Activated T-cell treated with anti-CD3 and anti-CD28 coated beads for 4 hours (primary cell): ENCODE data around the gene AAMDC.

Experiments
- DNase-seq: peaks from one replicate; pipeline ENCODE4 v3.0.0-alpha.2; 2020

AAMDC gene

GRCh38 chr11:77820565-77821348 is at the start of gene AAMDC, which contains the start of gene RSF1:
AAMDC (plus strand) TSS chr11:77821144; CDS start chr11:77842497, 21,353 bp downstream.
RSF1 (minus strand) TSS chr11:77820722; CDS start chr11:77820714, 8 bp downstream.
- DNase-seq = peak; percentile 94

DNA sequence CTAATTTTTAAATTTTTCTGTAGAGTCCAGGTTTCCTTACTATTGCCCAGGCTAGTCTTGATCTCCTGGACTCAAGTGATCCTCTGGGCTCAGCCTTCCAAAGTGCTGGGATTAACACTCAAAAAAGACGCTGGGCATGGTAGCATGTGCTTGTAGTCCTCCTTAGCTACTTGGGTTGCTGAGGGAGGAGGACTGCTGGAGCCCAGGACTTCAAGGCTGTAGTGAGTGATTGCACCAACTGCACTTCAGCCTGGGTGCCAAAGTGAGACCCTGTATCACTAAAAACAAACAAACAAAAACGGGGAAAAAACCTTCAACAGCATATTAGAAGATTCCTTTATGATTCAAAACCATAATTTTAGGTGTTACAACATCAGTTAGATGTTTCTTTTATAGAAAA is 45.0 kb upstream of the AAMDC start:
- no peak for DNase-seq

- no peak for DNase-seq
Observed at GRCh38 chr11:77776455-77776854, 44.5 kb upstream of the AAMDC start.

DNA sequence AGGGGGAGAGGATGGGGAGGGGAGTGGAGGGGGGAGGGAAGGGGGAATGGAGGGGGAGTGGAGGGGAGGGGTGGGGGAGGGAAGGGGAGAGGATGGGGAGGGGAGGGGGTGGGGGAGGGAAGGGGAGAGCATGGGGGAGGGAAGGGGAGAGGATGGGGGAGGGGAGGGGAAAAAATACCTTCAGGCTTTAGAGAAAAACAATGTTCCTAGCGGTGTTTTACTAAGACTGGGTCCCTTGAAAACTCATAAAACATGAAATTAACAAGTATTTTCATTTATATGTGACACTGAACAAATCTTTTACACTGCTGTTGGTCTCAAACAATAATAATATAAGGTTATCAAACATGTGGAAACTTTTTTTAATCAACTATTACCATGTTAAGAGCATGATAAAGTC is 42.8 kb upstream of the AAMDC start:
- no peak for DNase-seq

GRCh38 chr11:77778549-77778948 is 42.4 kb upstream of the AAMDC start:
- no peak for DNase-seq

DNA sequence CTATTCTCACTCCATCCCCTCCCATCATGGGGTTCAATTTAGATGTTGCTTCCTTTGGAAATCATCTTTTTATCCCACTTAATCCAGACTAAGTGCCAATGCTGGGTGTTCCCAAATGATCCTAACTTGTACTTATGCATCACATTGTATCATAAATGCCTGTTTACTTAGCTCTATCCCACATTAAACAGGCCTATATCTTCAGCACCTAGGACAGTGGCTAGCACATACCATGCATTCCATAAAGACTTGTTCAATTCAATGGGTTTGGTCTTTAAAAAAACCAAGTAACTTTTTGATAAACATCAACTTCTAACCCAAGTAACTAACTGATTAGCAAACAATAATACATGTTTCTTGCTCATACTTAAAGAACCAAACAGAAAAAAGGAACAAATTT is 41.0 kb upstream of the AAMDC start:
- DNase-seq = no peak

GRCh38 chr11:77783025-77783424 is 37.9 kb upstream of the AAMDC start:
- DNase-seq = no peak

DNA sequence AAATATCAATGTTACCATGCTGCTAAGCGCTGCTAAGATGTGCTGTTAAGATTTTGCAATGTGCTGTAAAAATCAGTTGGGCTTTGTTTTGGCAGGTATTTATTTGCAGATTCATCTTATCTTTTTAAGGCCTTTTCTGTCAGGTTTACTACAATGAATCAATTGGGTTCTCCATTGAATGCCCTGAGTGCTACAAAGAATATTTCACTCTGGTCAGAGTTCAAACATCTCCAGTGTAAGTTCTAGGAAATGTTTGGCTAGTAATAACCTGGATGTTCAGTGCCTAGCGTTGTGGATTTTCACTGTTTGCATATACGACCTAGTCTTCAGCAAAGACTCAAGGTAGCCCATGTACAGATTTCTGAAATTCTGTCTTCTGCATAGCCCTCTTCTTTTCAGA is 36.4 kb upstream of the AAMDC start:
- DNase-seq = no peak

DNA sequence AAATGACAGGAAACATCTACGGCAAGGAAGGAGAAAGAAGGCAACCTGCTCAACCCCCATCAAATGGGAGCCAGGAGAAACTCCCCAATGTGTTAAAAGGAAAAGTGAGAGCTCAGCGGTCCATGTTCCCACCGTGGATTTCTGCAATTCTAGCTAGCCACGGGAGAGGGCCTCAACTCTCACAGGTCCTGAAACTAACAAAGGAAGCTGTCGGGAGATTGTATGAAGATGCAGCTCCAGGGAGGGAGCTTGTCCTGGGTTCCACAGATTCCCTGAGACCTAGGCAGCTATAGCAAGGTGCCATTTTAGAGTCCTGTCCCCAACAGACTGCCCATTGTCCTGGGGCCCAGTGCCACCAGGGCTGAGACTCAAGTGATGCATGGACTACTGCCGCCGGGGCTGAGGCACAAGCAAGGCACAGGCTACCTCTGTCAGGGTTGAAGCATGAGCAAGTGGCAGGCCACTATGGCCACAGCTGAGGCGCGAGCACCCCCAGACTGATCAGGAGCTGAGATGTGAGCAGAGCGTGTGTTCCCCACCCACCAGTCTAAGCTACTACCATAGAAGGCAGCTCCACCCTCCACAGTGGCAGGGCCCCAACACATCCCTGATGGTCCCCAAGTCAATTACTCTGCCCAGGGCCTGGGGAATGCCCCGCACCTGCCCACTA is 31.7 kb upstream of the AAMDC start:
- DNase-seq = no peak

DNA sequence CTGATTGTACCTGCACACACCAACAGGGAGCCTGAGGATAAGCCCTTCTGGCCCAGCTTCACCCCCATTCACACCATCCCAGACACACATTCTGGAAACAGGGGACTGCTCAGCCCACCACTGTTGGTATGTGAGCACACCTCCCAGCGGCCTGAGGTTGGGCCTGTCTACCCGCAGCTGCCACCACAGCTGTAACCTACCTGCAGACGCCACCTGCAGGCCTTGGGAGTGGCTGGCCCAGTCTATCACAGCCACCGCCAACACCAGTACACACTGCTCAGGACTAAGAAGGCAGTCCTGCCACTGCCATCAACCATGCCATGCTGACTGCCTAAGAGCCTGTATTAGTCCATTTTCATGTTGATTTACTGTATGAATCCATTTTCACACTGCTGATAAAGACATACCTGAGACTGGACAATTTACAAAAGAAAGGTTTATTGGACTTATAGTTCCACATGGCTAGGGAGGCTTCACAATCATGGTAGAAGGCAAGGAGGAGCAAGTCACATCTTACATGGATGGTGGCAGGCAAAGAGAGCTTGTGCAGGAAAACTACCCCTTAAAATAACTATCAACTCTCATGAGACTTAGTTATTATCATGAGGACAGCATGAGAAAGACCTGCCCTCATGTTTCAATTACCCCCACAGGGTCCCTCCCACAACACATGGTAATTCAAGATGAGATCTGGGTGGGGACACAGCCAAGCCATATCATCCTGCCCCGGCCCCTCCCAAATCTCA is 31.0 kb upstream of the AAMDC start:
- no peak for DNase-seq

- no peak for DNase-seq
Observed at GRCh38 chr11:77791301-77791700, 29.6 kb upstream of the AAMDC start.

- no peak for DNase-seq
Observed at GRCh38 chr11:77793972-77794371, 27.0 kb upstream of the AAMDC start.

DNA sequence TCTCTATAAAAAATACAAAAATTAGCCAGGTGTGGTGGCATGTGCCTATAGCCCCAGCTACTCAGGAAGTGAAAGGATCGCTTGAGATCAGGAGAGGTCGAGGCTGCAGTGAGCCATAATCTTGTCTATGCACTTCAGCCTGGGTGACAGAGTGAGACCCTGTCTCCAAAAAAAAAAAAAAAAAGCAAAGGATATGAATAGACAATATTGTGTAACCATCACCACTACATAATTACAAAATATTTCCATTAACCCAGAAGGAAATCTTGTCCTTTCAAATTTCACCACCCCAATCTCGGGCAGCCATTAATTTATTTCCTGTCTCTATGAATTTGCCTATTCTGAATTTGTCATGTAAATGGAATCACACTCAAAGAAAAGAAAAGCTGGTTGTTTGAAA is 21.6 kb upstream of the AAMDC start:
- DNase-seq = no peak

DNA sequence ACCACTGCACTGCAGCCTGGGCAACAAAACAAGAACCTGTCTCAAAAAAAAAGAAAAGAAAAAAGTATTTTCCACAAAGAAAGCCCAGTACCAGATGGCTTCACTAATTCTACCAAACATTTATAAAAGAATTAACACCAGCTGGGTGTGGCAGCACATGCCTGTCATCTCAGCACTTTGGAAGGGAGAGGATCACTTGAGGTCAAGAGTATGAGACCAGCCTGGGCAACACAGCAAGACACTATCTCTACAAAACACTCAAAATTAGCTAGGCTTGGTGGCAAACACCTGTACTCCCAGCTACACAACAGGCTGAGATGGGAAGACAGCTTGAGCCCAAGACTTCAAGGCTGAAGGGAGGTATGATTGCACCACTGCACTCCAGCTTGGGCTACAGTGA is 20.5 kb upstream of the AAMDC start:
- no peak for DNase-seq

GRCh38 chr11:77801477-77801876 is 19.5 kb upstream of the AAMDC start:
- no peak for DNase-seq

DNA sequence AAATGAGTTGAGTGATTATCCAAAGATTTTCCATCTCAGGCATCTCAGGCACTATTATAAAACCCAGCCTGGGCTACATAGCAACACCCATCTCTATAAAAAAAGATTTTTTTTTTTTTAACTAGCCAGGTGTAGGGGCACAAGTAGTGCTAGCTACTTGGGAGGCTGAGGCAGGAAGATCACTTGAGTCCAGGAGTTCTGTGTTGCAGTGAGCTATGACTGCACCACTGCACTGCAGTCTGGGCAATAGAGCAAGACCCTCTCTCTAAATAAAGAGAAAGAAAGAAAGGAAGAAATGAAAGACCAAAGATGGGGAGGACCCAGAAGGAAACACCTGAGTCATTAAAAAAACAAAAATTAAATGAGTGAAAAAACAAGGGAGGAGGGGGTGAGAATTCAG is 14.5 kb upstream of the AAMDC start:
- no peak for DNase-seq

- no peak for DNase-seq
Observed at GRCh38 chr11:77806993-77807392, 14.0 kb upstream of the AAMDC start.

DNA sequence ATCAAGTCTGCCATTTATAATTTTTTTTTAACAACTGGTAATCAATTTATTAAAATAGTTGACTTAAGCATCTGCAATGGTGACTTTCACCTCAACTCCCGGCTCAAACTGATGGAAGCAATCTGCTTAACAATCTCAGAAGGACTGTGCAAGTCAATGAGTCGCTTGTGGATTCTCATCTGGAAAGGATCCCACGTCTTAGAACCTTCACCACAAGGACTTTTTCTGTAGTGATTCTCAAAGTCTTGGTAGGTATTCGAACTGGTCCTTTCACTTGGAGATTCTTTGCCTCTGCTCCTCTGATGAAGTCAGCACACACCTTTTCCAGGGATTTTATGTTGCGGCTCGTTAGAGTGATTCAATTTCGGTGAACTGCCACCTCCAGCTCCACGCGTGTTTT is 7.7 kb upstream of the AAMDC start:
- DNase-seq = no peak

- DNase-seq = no peak
Observed at GRCh38 chr11:77814848-77815247, 6.1 kb upstream of the AAMDC start.

DNA sequence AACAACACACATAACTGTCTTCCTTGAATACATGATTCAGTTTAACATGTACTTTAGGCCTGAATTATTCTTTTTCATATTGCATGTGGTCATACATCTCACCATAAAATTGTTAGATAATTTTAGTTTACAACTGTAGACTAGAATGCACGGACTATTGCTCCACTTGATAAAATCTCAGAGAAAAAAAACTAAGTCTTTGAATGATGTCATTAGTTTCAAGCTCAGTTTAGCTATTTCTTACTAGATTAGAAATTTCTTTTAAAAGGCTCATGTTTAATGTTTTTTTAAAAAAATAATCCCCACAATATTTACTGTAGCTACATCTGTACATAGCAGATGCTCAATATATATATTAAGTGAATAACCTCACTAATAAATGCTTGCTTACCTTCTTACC is 5.5 kb upstream of the AAMDC start:
- DNase-seq = no peak

- DNase-seq = peak; percentile 76
Observed at GRCh38 chr11:77819411-77819920, 1.5 kb upstream of the AAMDC start.

DNA sequence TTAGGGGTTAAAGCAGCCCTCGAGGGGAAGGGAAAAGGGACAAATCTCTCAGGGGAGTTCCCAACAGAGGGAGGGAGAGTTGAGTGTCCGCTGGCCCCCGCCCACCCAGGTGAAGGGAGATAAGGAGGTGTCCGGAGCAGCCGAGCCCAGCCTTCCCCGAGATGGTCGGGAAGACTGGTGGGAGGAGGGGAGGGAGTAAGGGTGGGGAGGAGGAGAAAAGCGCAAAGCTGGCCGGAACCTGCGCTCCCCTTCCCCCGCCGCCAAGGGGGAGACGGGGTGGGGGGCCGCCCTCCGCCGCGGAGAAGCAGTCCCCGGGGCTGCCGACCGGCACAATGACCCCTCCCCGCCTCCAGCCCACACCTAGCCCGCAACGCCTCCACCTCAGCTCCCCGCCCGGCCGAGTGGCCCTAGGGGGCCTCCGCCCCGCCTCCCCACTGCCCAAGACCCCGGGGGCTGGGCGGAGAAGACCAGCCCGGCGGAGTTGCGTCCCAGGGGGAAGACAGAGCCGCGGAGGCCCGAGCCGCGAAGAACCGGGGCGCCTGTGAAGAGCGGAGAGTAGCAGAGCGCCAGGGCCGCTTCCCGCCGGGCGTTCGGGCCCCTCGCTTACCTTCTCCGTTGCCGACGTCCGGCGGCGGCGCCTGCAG is 901 bp upstream of the AAMDC start:
- peak; percentile 9 for DNase-seq

- DNase-seq = peak; percentile 9
Observed at GRCh38 chr11:77821349-77821851, 456 bp downstream of the AAMDC start.
